Stimulated activated CD4-positive, alpha-beta T cell treated with anti-CD3 and anti-CD28 coated beads, TNF-alpha, amount 100 ng/mL, for 48 hours (primary cell): ENCODE data around the gene EFNA3.

Experiments used
- DNase-seq, 3 donors: peaks; one replicate each; pipeline ENCODE4 v3.0.0-alpha.2; 2020; ENCODE audit warnings: low read depth in 3 of 3

Gene EFNA3

GRCh38 chr1:155131285-155131684, 52.6 kb downstream of the EFNA3 start:
- DNase-seq, result no peak

- DNase-seq, result no peak
These were observed 53.2 kb downstream of the EFNA3 start for GRCh38 chr1:155131856-155132255.

DNA sequence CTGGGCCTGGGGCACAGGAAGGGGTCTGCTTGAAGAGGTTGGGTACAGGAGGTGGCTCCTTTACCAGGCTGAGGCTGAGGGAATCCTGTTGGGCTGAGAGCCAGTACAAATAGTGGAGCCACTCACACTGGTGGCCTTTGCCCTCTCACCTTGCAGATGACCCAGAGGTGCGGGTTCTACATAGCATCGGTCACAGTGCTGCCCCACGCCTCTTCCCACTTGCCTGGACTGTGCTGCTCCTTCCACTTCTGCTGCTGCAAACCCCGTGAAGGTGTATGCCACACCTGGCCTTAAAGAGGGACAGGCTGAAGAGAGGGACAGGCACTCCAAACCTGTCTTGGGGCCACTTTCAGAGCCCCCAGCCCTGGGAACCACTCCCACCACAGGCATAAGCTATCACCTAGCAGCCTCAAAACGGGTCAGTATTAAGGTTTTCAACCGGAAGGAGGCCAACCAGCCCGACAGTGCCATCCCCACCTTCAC, 55.2 kb downstream of the EFNA3 start:
- DNase-seq, result no peak

DNA sequence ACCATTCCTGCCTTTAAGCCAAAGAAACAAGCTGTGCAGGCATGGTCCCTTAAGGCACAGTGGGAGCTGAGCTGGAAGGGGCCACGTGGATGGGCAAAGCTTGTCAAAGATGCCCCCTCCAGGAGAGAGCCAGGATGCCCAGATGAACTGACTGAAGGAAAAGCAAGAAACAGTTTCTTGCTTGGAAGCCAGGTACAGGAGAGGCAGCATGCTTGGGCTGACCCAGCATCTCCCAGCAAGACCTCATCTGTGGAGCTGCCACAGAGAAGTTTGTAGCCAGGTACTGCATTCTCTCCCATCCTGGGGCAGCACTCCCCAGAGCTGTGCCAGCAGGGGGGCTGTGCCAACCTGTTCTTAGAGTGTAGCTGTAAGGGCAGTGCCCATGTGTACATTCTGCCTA, 55.7 kb downstream of the EFNA3 start:
- no peak for DNase-seq

DNA sequence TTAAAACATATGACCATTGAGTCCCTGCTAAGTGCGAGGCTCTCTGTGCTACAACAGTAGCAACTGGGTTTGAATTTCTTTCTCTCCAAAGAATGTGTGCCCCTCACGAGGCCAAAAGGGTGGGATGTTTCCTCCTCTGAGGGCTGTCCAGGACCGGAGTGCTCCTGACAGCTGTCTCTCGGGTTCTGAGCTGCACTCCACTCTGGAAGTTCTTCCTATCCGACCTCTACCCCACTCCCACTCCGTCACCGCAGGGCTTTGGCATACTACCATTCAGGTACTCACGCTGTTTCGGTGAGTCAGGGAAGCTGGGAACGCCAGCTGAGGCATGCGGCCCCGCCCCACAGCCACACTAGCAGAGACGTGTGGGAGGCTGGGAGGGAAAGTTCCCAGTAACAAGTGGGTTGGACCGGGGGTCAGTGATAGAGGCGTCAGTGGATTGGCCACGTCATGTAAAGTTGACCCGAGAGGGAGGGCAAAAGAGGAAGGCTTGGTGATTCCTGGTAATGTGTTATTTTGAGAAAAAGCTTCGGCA, 56.3 kb downstream of the EFNA3 start:
- DNase-seq, result peak; percentile 68 to 78 (median 75)

GRCh38 chr1:155135415-155136028, 56.9 kb downstream of the EFNA3 start, which contains the start of gene SLC50A1:
Gene SLC50A1 (plus strand): TSS chr1:155135852. CDS start chr1:155135912, 60 bp downstream.
- DNase-seq, result peak; percentile 89 to 92 (median 90)

DNA sequence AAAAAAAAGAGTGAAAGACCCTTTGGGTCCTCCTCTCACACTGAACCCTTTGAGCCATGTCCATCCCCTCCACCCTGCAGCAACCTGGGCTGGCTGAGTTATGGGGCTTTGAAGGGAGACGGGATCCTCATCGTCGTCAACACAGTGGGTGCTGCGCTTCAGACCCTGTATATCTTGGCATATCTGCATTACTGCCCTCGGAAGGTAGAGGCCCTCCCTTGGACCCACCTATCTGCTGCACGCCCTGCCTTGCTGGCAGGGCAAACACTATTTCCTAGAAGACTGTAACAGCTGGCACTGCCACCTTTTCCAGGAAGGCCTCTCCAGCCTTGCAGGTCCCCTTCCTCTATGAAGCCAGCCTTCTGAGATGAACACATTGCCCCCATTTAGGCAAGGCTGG, 58.1 kb downstream of the EFNA3 start:
- no peak for DNase-seq
